ENCODE measurements around the gene CD164L2. TPM values are rescaled to one million over a fixed set of nuclear protein-coding genes. Genes with fewer than 3 reads are reported as not detected.

CD164L2 gene
- total RNA-seq, 1 donor from 2014 or later: not detected

- no peaks in the 10 kb centered on the region for H3K9me3 Mint-ChIP-seq
Observed at GRCh38 chr1:27380766-27381733, 2.1 kb downstream of the CD164L2 start.

GRCh38 chr1:27380224-27380623 lies 2.9 kb downstream of the CD164L2 start:
- H3K9me3 Mint-ChIP-seq: no peaks in the 10 kb centered on the region
- H3K36me3 Mint-ChIP-seq (ENCODE audit: low read depth): no peaks in the 10 kb centered on the region
- no peak overlapping the region for H3K27ac Mint-ChIP-seq (ENCODE audit: unreplicated experiment)
- H3K4me3 Mint-ChIP-seq: no peak overlapping the region
- TF ChIP-seq CTCF (conservative IDR thresholded peaks at IDR 0.05): no peak
- DNase-seq (ENCODE audit: low read depth, low spot score): no peak
- H3K27me3 Mint-ChIP-seq (ENCODE audit: low read depth): peaks cover 18% of the 10 kb centered on the region
- H3K4me1 Mint-ChIP-seq: no peaks in the 10 kb centered on the region

More at GRCh38 chr1:27380766-27381733, 2.1 kb downstream of the CD164L2 start:
- Mint-ChIP-seq H3K27me3 (ENCODE audit: low read depth) (peaks cover 18% of the 10 kb centered on the region), H3K4me1 (no peaks in the 10 kb centered on the region), H3K27ac (ENCODE audit: unreplicated experiment) (no peak overlapping the region), H3K4me3 (no peak overlapping the region), H3K36me3 (ENCODE audit: low read depth) (no peaks in the 10 kb centered on the region)
- no peak for TF ChIP-seq CTCF (conservative IDR thresholded peaks at IDR 0.05)
- no peak for DNase-seq (ENCODE audit: low read depth, low spot score)

- Mint-ChIP-seq H3K36me3 (ENCODE audit: low read depth) (no peaks in the 10 kb centered on the region), H3K4me3 (no peak overlapping the region), H3K4me1 (no peaks in the 10 kb centered on the region), H3K9me3 (no peaks in the 10 kb centered on the region), H3K27me3 (ENCODE audit: low read depth) (peaks cover 18% of the 10 kb centered on the region), H3K27ac (ENCODE audit: unreplicated experiment) (no peak overlapping the region)
- TF ChIP-seq CTCF (conservative IDR thresholded peaks at IDR 0.05): no peak
- DNase-seq (ENCODE audit: low read depth, low spot score): no peak
Observed at GRCh38 chr1:27379564-27380122, 3.5 kb downstream of the CD164L2 start.

GRCh38 chr1:27377760-27378495 lies 5.2 kb downstream of the CD164L2 start:
- Mint-ChIP-seq H3K4me1 (no peaks in the 10 kb centered on the region), H3K27ac (ENCODE audit: unreplicated experiment) (no peak overlapping the region), H3K4me3 (no peak overlapping the region), H3K27me3 (ENCODE audit: low read depth) (peaks cover 16% of the 10 kb centered on the region), H3K9me3 (no peaks in the 10 kb centered on the region), H3K36me3 (ENCODE audit: low read depth) (no peaks in the 10 kb centered on the region)
- no peak for DNase-seq (ENCODE audit: low read depth, low spot score)
- no peak for TF ChIP-seq CTCF (conservative IDR thresholded peaks at IDR 0.05)

GRCh38 chr1:27374362-27375086 lies 8.6 kb downstream of the CD164L2 start, which contains the start of gene FCN3:
Gene FCN3, minus strand, starts transcription at chr1:27374824. Its CDS starts 6 bp downstream, at chr1:27374818.
- H3K4me1 Mint-ChIP-seq: no peaks in the 10 kb centered on the region
- H3K36me3 Mint-ChIP-seq (ENCODE audit: low read depth): no peaks in the 10 kb centered on the region
- no peaks in the 10 kb centered on the region for H3K9me3 Mint-ChIP-seq
- TF ChIP-seq CTCF (conservative IDR thresholded peaks at IDR 0.05): no peak
- no peak for DNase-seq (ENCODE audit: low read depth, low spot score)
- no peak within 1 kb of the TSS for H3K4me3 Mint-ChIP-seq
- H3K27me3 Mint-ChIP-seq (ENCODE audit: low read depth): no peaks in the 10 kb centered on the region
- H3K27ac Mint-ChIP-seq (ENCODE audit: unreplicated experiment): no peak within 1 kb of the TSS

Data from neural crest cell (in vitro differentiated cells).